ENCODE measurements around the gene IL24. TPM values are rescaled to one million over a fixed set of nuclear protein-coding genes. Genes with fewer than 3 reads are reported as not detected.

IL24 gene
- total and polyA plus RNA-seq, 10 of the 15 experiments (the other 5 are each of a cell fraction or from before 2014, with no cell fraction given): 0.05 to 19.8 (median 0.35) TPM; not detected in 1

GRCh38 chr1:206925106-206925736 lies 28.0 kb downstream of the IL24 start (continued):
- TF ChIP-seq ATF2 (IDR thresholded peaks at IDR 0.05; ENCODE audit: low read length): no peak
- TF ChIP-seq ZNF24 (IDR thresholded peaks at IDR 0.05): no peak
- TF ChIP-seq CEBPZ (IDR thresholded peaks at IDR 0.05; ENCODE audit: low read depth, low read length): no peak
- TF ChIP-seq BACH1 (IDR thresholded peaks at IDR 0.05; ENCODE audit: borderline replicate concordance): peak; percentile 54; the same call in 1 of the 2 replicates
- 0 out of 2 replicates have a peak, but pooled peaks have one; percentile 1 for TF ChIP-seq ASH2L (IDR thresholded peaks at IDR 0.05; ENCODE audit: borderline replicate concordance, low read depth)
- TF ChIP-seq SP1 (IDR thresholded peaks at IDR 0.05; ENCODE audit: low read depth, low read length): no peak
- TF ChIP-seq CHD2 (IDR thresholded peaks at IDR 0.05; ENCODE audit: borderline replicate concordance, low read depth, low read length): no peak; the same call in none of the 2 replicates
- TF ChIP-seq E2F4 (IDR thresholded peaks at IDR 0.05; ENCODE audit: low read depth, low read length): no peak
- TF ChIP-seq PML (IDR thresholded peaks at IDR 0.05; ENCODE audit: low read length): no peak
- no peak for TF ChIP-seq NFIC (IDR thresholded peaks at IDR 0.05; ENCODE audit: low read depth, low read length)
- no peak; the same call in none of the 2 replicates for TF ChIP-seq FOXK2 (IDR thresholded peaks at IDR 0.05)
- TF ChIP-seq NR2C1 (IDR thresholded peaks at IDR 0.05): peak; percentile 61
- TF ChIP-seq RBBP5 (conservative IDR thresholded peaks at IDR 0.05): no peak; the same call in 1 of the 2 replicates
- TF ChIP-seq TBL1XR1 (IDR thresholded peaks at IDR 0.05; ENCODE audit: low read depth, low read length): no peak
- TF ChIP-seq FOXM1 (IDR thresholded peaks at IDR 0.05; ENCODE audit: low read depth, low read length): no peak
- no peak for TF ChIP-seq EZH2 (IDR thresholded peaks at IDR 0.05; ENCODE audit: borderline replicate concordance, control insufficient read depth, low read depth, low read length)
- no peak for TF ChIP-seq NR2C2 (IDR thresholded peaks at IDR 0.05; ENCODE audit: borderline replicate concordance, control insufficient read depth, insufficient read length, low read depth)
- TF ChIP-seq CBX3 (IDR thresholded peaks at IDR 0.05; ENCODE audit: borderline replicate concordance, low read depth): no peak
- no peak for TF ChIP-seq MEF2A (IDR thresholded peaks at IDR 0.05; ENCODE audit: insufficient read depth, low read depth, low read length)
- no peak for TF ChIP-seq ATF3 (IDR thresholded peaks at IDR 0.05; ENCODE audit: borderline replicate concordance, extremely low read depth, low read depth, low read length)
- no peak; the same call in 1 of the 2 replicates for TF ChIP-seq ESRRA (IDR thresholded peaks at IDR 0.05; ENCODE audit: low read length)
- no peak; the same call in 1 of the 2 replicates for TF ChIP-seq EED (IDR thresholded peaks at IDR 0.05; ENCODE audit: low read depth)
- TF ChIP-seq MYC (IDR thresholded peaks at IDR 0.05; ENCODE audit: insufficient read depth, insufficient read length, insufficient replicate concordance, low read length, severe bottlenecking): no peak
- TF ChIP-seq GABPA (IDR thresholded peaks at IDR 0.05; ENCODE audit: low read depth): no peak
